HepG2 (cell line): ENCODE measurements around the gene C19orf47. TPM values are rescaled to one million over a fixed set of nuclear protein-coding genes. Genes with fewer than 3 reads are reported as not detected.

Experiments
- ATAC-seq: fragments of 200-7000 bp; cut with Tn5 transposase; 3 replicates; pipeline ENCODE4 v1.9.1; 2020; ENCODE audit warnings: mild to moderate bottlenecking, moderate library complexity
- BruUV-seq: library from RNA; stranded (reverse); fragments of 400-500 nt; replicated peaks from 2 replicates; lab custom pipeline; 2021; lab: Mats Ljungman, UMichigan
- CTCF ChIA-PET: fragments of 300-600 bp; formaldehyde crosslinking; extraction: SDS; loops from one replicate; lab custom pipeline; 2021; ENCODE audit warnings: low total read pairs, inconsistent platforms, low intra/inter-chr PET ratio; lab: Yijun Ruan, JAX
- POLR2A ChIA-PET: fragments of 350-600 bp; sonication (Branson Sonifier 250); formaldehyde crosslinking; loops from one replicate; lab custom pipeline; 2020; ENCODE audit warnings: antibody characterized with exemption, inconsistent platforms; lab: Yijun Ruan, JAX
- DNase-seq: peaks from one replicate; pipeline ENCODE4 v3.0.0-alpha.2; 2015; ENCODE audit warnings: low spot score
- FAIRE-seq: peaks from 3 replicates; lab custom pipeline; 2011; peaks lifted over from hg19 to GRCh38; lab: Jason Lieb, UNC
- H2AFZ ChIP-seq: one replicate; pipeline ENCODE4 v1.6.1; 2011; ENCODE audit warnings: low read length, inconsistent platforms
- H3K27ac ChIP-seq: fragments of 300-600 bp; 3 replicates; pipeline ENCODE4 v1.8.0; 2011; ENCODE audit warnings: mixed run types, mild to moderate bottlenecking, mixed read lengths, low read length, inconsistent platforms; ENCODE audit not compliant: insufficient read depth; ENCODE audit errors: extremely low read length
- H3K27me3 ChIP-seq, 2 experiments: fragments of 200-600 bp in 1 of 2; 2 replicates in 1 of 2; 3 replicates in 1 of 2; pipeline versions ENCODE4 v1.6.0 to v1.8.0; 2011; ENCODE audit warnings: low read length in 2 of 2, mild to moderate bottlenecking in 2 of 2, moderate library complexity in 2 of 2, inconsistent platforms in 1 of 2; ENCODE audit not compliant: insufficient read depth in 2 of 2, control insufficient read depth in 1 of 2
- H3K36me3 ChIP-seq, 2 experiments: fragments of 200-600 bp in 1 of 2; replicated peaks in 1 of 2; 2 replicates in 1 of 2; 3 replicates in 1 of 2; pipeline versions ENCODE4 v1.5.1 to v1.8.0; 2011; ENCODE audit warnings: low read length in 2 of 2, inconsistent platforms in 1 of 2; ENCODE audit not compliant: insufficient read depth in 2 of 2, control insufficient read depth in 1 of 2
- H3K4me1 ChIP-seq: 2 replicates; pipeline ENCODE4 v1.5.1; 2012; ENCODE audit warnings: low read length, inconsistent platforms; ENCODE audit not compliant: insufficient read depth
- H3K4me2 ChIP-seq: 2 replicates; pipeline ENCODE4 v1.6.0; 2011; ENCODE audit warnings: low read depth, low read length, inconsistent platforms
- H3K4me3 ChIP-seq, 3 experiments: fragments of 200-600 bp in 1 of 3; sonication (generic), shearing (Covaris generic) in 1 of 3; replicated peaks in 1 of 3; 2 replicates each; pipeline ENCODE4 v1.5.1; 2011 to 2016; ENCODE audit warnings: low read length in 3 of 3, inconsistent platforms in 2 of 3, low read depth in 2 of 3, mild to moderate bottlenecking in 2 of 3, control low read depth in 1 of 3, mixed read lengths in 1 of 3; ENCODE audit not compliant: insufficient read depth in 1 of 3
- H3K79me2 ChIP-seq: one replicate; pipeline ENCODE4 v1.6.1; 2011; ENCODE audit warnings: low read length, inconsistent platforms; ENCODE audit not compliant: insufficient read depth
- H3K9ac ChIP-seq: 2 replicates; pipeline ENCODE4 v1.6.0; 2011; ENCODE audit warnings: mild to moderate bottlenecking, low read depth, low read length, inconsistent platforms; ENCODE audit not compliant: insufficient read depth
- H3K9me3 ChIP-seq: 2 replicates; pipeline ENCODE4 v1.5.1; 2012; ENCODE audit warnings: mild to moderate bottlenecking, low read length
- H4K20me1 ChIP-seq: 2 replicates; pipeline ENCODE4 v1.6.0; 2011; ENCODE audit warnings: inconsistent platforms, mild to moderate bottlenecking, low read length, moderate library complexity; ENCODE audit not compliant: insufficient read depth
- CEBPG ChIP-seq: IDR thresholded peaks from 2 replicates; pipeline ENCODE4 v1.6.1; 2016
- CHD4 ChIP-seq: fragments of 200-600 bp; sonication (generic); IDR thresholded peaks from 2 replicates; pipeline ENCODE4 v1.7.0; 2017; ENCODE audit warnings: mild to moderate bottlenecking, low read length, borderline replicate concordance
- FLYWCH1 ChIP-seq: sonication (generic); formaldehyde crosslinking; IDR thresholded peaks from 2 replicates; pipeline ENCODE4 v1.8.1; 2023; ENCODE audit warnings: mild to moderate bottlenecking, missing genetic modification reagents
- ZMYM4 ChIP-seq: sonication (generic); formaldehyde crosslinking; IDR thresholded peaks from 2 replicates; pipeline ENCODE4 v1.8.1; 2023; ENCODE audit warnings: mild to moderate bottlenecking, missing genetic modification reagents
- ZNF143 ChIP-seq: sonication (generic); formaldehyde crosslinking; IDR thresholded peaks from 2 replicates; pipeline ENCODE4 v1.4.0; 2020; ENCODE audit warnings: missing genetic modification reagents
- ZNF343 ChIP-seq: sonication (generic); formaldehyde crosslinking; IDR thresholded peaks from 2 replicates; pipeline ENCODE4 v1.4.0; 2020; ENCODE audit warnings: mild to moderate bottlenecking, missing genetic modification reagents
- ZNF775 ChIP-seq: sonication (generic); formaldehyde crosslinking; IDR thresholded peaks from 2 replicates; pipeline ENCODE4 v1.4.0; 2020; ENCODE audit warnings: missing genetic modification reagents, mild to moderate bottlenecking, moderate library complexity, borderline replicate concordance
- WGBS: methylation state at CpG from one replicate; pipeline ENCODE4 v1.1.6; 2017; ENCODE audit warnings: low lambda C conversion rate; 5-methylcytosine and 5-hydroxymethylcytosine counted together
- in situ Hi-C: cut with HindIII; loops from 2 replicates; pipeline ENCODE4 v1.10.0; 2017; ENCODE audit warnings: low pct_unique_long_range_greater_than_20kb; ENCODE audit not compliant: extremely low pct_ligation_motif_present
- intact Hi-C: fragments of 100-400 bp; cut with micrococcal nuclease; formaldehyde crosslinking; loops from one replicate; pipeline ENCODE4 v1.10.0; 2022; ENCODE audit not compliant: unreplicated experiment
- polyA plus RNA-seq, 8 experiments: library from polyadenylated mRNA; depleted of rRNA in 3 of 8; stranded (reverse) in 7 of 8; unstranded in 1 of 8; fragments of >200 nt; fragmentation: Illumina TruSeq in 4 of 8; extraction: Trizol in 4 of 8; gene quantifications; 2 replicates each; pipeline versions ENCODE4 v1.2.1 to v1.2.3, GENCODE V29; 2011 to 2016; ENCODE audit warnings: low read depth in 4 of 8, missing spikeins in 1 of 8, mixed read lengths in 1 of 8; ENCODE audit not compliant: insufficient read depth in 1 of 8
- total RNA-seq, 5 experiments: library from RNA; depleted of rRNA; stranded (reverse); fragments of >200 nt; fragmentation: Illumina TruSeq; extraction: Trizol; gene quantifications; 2 replicates each; pipeline ENCODE4 v1.2.3, GENCODE V29; 2016; ENCODE audit warnings: low read depth in 1 of 5
- TF ChIP-seq, protein P1 (sequence below): IDR thresholded peaks from 2 replicates; pipeline ENCODE4 v1.6.1; 2016; ENCODE audit warnings: low read depth, borderline replicate concordance

The C19orf47 gene
- total and polyA plus RNA-seq, 2 of the 13 experiments (the other 11 are each of a cell fraction or from before 2014, with no cell fraction given), result 8.1 to 10.6 TPM

DNA sequence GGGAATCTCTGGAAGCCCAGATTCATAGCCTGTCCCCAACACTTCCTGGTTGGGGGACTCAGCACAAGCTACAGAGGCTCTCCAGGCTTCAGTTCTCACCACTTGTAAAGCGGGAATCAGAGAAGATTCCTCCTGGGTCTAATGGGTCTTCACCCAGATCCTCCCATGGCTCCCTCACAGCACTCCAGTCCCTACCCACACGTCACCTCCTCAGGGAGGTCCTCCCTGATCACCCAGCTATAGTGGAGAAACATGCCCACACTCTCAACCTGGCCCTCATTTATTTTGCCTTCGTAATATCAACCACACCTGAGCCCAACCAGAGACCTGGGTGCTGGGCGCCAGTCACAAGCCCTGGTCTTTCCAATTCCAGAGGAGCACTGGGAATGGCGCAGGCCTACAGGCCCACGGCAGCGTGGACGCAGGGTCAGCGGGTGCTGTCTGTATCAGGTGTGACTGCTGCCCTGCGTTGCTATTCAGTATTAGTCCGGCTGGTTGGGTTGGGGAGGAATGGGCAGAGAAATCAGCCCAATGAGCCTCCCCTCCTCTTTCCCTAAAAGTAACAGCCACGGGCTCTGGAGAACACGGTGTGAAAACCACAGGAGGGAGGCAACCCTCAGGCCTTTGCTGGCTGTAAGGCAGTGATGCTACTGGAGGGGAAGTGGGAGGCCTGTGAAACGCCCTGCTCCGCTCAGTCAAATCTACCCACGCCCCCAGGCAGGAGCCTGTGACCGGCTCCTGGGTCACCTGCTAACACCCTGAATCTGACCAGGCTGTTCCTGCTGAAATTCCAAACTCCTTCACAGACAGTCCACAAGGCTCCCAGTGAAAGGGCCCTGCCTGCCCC lies 68.2 kb downstream of the C19orf47 start:
- peaks cover 6 to 11% of the 10 kb centered on the region in 2 experiments; a peak in 4 of 5 replicates for H3K36me3 ChIP-seq
- no peak for FAIRE-seq
- BruUV-seq, result no TSS peak
- in situ Hi-C loops, result loop anchor here (5.0 kb wide), 1 partner anchor 33 kb away; no protein-coding TSS in a partner anchor
- DNase-seq, result no peak
- H3K27me3 ChIP-seq, result no peaks in the 10 kb centered on the region; a peak in 1 of 5 replicates
- peaks cover 50% of the 10 kb centered on the region for H4K20me1 ChIP-seq
- 95% methylated on average over 15 of the region's 17 CpGs for WGBS
- 0 out of 2 replicates have a peak overlapping the region, but pooled peaks have one; percentile 23 for H3K9ac ChIP-seq
- no peaks in the 10 kb centered on the region for H3K9me3 ChIP-seq
- peak overlapping the region; percentile 11; the same call in 1 of the 2 replicates for H3K4me2 ChIP-seq
- H3K4me1 ChIP-seq, result peaks cover 61% of the 10 kb centered on the region
- ATAC-seq, result no peak
- CTCF ChIA-PET, result interaction anchor here (0.5 kb wide), 1 partner anchor 136 kb away, joined by 3 read pairs; no protein-coding TSS in a partner anchor
- peaks cover 92% of the 10 kb centered on the region for H3K79me2 ChIP-seq
- TF ChIP-seq CEBPG (CRISPR knock-in tag), result no peak
- no peak for TF ChIP-seq ZNF143 (CRISPR knock-in tag)
- TF ChIP-seq, protein P1, sequence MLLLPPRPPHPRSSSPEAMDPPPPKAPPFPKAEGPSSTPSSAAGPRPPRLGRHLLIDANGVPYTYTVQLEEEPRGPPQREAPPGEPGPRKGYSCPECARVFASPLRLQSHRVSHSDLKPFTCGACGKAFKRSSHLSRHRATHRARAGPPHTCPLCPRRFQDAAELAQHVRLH, result no peak
- TF ChIP-seq ZNF343, result no peak
- TF ChIP-seq ZNF775 (CRISPR knock-in tag), result no peak
- TF ChIP-seq FLYWCH1 (CRISPR knock-in tag), result no peak
- no peak for TF ChIP-seq CHD4
- no peak for TF ChIP-seq ZMYM4 (CRISPR knock-in tag)
- TF ChIP-seq, all 625 proteins: peak for 0
- intact Hi-C loops, result no loop called here
- Histone ChIP-seq H3K4me3 (no peak overlapping the region), H3K27ac (no peak overlapping the region), H2AFZ (no peak overlapping the region)
- POLR2A ChIA-PET, result interaction anchor here (0.8 to 4.8 kb wide), 2 partner anchors 48 to 68 kb away, joined by 3 to 25 read pairs; partner anchors contain the start of genes C19orf47 and PLD3
